ENCODE measurements around the gene GTF3C1.

The GTF3C1 gene

GRCh38 chr16:27529962-27530361 lies 19.8 kb downstream of the GTF3C1 start:
- DNase-seq (ENCODE audit: low read depth in 1 of 2, low spot score in 1 of 2) = no peak
- in situ Hi-C loops (cut with HindIII; ENCODE audit: low pct_unique_long_range_greater_than_20kb, low sequenced_read_pairs) = no loop called here
- no peak for TF ChIP-seq JUND (IDR thresholded peaks at IDR 0.05; ENCODE audit: low read depth)

- no peak for DNase-seq (ENCODE audit: low read depth in 1 of 2, low spot score in 1 of 2)
- no peak for TF ChIP-seq JUND (IDR thresholded peaks at IDR 0.05; ENCODE audit: low read depth)
- in situ Hi-C loops (cut with HindIII; ENCODE audit: low pct_unique_long_range_greater_than_20kb, low sequenced_read_pairs) = no loop called here
These were observed 21.4 kb downstream of the GTF3C1 start for GRCh38 chr16:27528294-27528693.

- in situ Hi-C loops (cut with HindIII; ENCODE audit: low pct_unique_long_range_greater_than_20kb, low sequenced_read_pairs) = no loop called here
- DNase-seq (ENCODE audit: low read depth in 1 of 2, low spot score in 1 of 2) = peak in 1 of 2 experiments; percentile 21
- TF ChIP-seq JUND (IDR thresholded peaks at IDR 0.05; ENCODE audit: low read depth) = no peak
These were observed 23.5 kb downstream of the GTF3C1 start for GRCh38 chr16:27526180-27526579.

DNA sequence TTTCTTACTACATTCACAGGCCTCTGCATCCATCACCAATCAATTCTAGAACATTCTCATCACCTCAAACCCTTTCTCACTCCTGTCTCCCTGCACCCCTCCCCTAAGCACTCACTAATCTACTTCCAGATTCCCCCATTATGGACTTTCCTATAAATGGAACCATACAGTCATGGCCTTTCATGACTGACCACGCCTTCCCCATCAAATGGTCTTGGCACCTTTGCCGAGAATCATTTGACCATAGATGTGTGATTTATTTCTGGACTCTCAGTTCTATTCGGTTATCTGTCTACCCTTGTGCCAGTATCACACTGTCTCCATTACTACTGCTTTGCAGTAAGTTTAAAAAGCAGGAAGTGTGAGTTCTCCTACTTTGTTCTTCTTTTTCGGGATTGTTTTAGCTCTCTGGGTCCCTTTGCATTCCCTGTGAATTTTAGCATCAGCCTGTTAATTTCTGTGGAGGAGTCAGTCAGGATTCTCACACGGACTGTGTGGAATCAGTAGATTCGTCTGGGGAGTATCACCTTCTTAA lies 27.5 kb downstream of the GTF3C1 start:
- in situ Hi-C loops (cut with HindIII; ENCODE audit: low pct_unique_long_range_greater_than_20kb, low sequenced_read_pairs) = no loop called here
- no peak for DNase-seq (ENCODE audit: low read depth in 1 of 2, low spot score in 1 of 2)
- no peak for TF ChIP-seq JUND (IDR thresholded peaks at IDR 0.05; ENCODE audit: low read depth)

DNA sequence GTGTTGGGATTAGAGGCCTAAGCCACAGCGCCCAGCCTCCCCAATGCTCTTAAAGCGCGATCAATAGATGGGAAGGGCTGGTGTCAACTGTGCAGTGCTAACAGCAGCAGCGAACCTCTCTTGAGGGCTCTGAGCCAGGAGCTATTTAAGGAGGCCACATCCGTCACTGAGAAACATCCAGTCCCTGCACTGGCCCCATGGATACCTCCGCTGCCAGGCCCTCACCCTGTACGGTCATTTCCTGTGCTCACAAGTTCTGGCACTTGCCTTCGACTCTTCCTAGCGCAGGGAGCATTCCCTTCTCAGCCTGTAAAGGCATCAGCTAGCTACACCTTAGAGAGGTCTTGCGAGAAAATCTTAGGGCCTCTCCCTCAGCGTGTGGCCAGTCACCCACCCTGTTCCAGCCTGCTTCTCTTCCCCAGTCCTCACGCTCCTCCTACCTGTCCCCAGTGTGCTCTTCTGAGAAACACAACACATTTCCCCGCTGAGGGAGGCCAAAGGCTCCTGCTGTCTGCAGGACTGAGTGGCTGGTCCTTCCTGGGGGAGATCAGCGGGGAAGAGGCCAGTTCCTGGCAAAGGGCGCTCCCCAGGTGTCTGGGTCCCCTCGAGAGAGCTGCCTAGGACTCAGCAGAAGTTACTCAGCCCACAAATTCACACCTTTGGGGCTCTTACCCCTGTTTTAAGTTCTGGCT lies 28.6 kb downstream of the GTF3C1 start:
- in situ Hi-C loops (cut with HindIII; ENCODE audit: low pct_unique_long_range_greater_than_20kb, low sequenced_read_pairs) = no loop called here
- DNase-seq (ENCODE audit: low read depth in 1 of 2, low spot score in 1 of 2) = no peak
- TF ChIP-seq JUND (IDR thresholded peaks at IDR 0.05; ENCODE audit: low read depth) = no peak

- no peak for TF ChIP-seq JUND (IDR thresholded peaks at IDR 0.05; ENCODE audit: low read depth)
- in situ Hi-C loops (cut with HindIII; ENCODE audit: low pct_unique_long_range_greater_than_20kb, low sequenced_read_pairs) = no loop called here
- DNase-seq (ENCODE audit: low read depth in 1 of 2, low spot score in 1 of 2) = no peak
These were observed 31.5 kb downstream of the GTF3C1 start for GRCh38 chr16:27518226-27518625.

DNA sequence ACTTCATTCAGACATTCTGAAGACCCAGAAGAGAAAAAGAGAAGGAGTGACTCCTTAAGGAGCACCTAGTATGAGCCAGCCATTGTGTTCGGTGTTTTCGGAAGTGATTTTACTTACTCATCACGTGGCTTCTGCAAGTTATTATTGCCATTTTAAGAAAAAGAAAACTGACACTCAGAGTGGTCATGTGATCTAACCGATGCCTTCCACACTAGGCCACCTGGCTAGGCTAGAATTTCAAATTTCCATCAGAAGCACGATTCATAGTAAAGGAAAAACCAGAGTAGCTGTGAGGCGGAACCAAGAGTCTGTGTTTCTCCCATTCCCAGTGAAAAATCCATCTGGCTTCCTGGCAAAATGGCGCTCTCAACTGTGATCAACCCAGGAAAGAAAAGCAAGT lies 32.0 kb downstream of the GTF3C1 start:
- DNase-seq (ENCODE audit: low read depth in 1 of 2, low spot score in 1 of 2) = no peak
- in situ Hi-C loops (cut with HindIII; ENCODE audit: low pct_unique_long_range_greater_than_20kb, low sequenced_read_pairs) = no loop called here
- TF ChIP-seq JUND (IDR thresholded peaks at IDR 0.05; ENCODE audit: low read depth) = no peak

- in situ Hi-C loops (cut with HindIII; ENCODE audit: low pct_unique_long_range_greater_than_20kb, low sequenced_read_pairs) = no loop called here
- DNase-seq (ENCODE audit: low read depth in 1 of 2, low spot score in 1 of 2) = no peak
- TF ChIP-seq JUND (IDR thresholded peaks at IDR 0.05; ENCODE audit: low read depth) = no peak
These were observed 33.3 kb downstream of the GTF3C1 start for GRCh38 chr16:27516365-27516764.

DNA sequence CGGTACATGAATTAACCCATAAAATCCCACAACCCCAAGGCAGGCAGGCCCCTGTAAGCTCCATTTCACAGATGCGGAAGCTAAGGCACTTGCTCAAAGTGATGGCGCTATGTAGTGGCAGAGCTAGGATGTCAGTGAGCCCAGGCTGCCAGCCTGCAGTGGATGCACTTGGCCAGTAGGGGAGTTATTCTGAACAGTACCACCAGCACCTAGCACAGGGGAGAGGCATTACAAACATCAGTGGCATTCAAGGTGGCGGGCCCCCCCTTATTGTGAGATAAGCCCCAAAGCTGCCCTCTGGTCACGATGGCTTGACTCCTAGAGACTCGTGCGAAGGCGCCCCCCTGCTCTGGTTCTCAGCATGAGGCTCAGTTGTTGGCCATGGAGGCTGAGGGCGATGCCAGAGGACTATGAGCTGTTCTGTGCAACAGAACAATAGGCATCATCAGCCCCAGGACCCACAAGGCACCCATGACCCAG lies 33.8 kb downstream of the GTF3C1 start:
- TF ChIP-seq JUND (IDR thresholded peaks at IDR 0.05; ENCODE audit: low read depth) = no peak
- DNase-seq (ENCODE audit: low read depth in 1 of 2, low spot score in 1 of 2) = peak; percentile 42 to 59

DNA sequence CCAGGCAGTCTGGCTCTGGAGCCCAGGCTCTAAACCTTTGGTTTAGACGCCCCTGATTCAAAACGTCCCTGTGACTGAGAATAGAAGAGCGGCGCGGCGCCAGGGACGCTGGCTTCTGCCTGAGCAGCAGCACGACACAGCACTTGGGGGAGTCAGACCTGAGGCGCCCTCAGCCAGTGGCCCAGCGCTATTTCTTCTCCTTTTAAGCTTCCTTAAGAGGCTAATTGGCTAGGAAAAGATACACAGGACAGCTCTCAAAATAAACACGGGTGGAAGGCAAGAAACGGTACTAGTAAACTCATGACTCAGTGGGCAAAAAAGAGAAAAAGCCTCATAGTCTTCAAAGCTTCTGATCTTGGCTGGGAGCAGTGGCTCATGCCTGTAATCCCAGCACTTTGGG lies 34.9 kb downstream of the GTF3C1 start:
- TF ChIP-seq JUND (IDR thresholded peaks at IDR 0.05; ENCODE audit: low read depth) = no peak
- no peak for DNase-seq (ENCODE audit: low read depth in 1 of 2, low spot score in 1 of 2)
- in situ Hi-C loops (cut with HindIII; ENCODE audit: low pct_unique_long_range_greater_than_20kb, low sequenced_read_pairs) = no loop called here

More for the DNA sequence above, 33.8 kb downstream of the GTF3C1 start:
- in situ Hi-C loops (cut with HindIII; ENCODE audit: low pct_unique_long_range_greater_than_20kb, low sequenced_read_pairs) = no loop called here

DNA sequence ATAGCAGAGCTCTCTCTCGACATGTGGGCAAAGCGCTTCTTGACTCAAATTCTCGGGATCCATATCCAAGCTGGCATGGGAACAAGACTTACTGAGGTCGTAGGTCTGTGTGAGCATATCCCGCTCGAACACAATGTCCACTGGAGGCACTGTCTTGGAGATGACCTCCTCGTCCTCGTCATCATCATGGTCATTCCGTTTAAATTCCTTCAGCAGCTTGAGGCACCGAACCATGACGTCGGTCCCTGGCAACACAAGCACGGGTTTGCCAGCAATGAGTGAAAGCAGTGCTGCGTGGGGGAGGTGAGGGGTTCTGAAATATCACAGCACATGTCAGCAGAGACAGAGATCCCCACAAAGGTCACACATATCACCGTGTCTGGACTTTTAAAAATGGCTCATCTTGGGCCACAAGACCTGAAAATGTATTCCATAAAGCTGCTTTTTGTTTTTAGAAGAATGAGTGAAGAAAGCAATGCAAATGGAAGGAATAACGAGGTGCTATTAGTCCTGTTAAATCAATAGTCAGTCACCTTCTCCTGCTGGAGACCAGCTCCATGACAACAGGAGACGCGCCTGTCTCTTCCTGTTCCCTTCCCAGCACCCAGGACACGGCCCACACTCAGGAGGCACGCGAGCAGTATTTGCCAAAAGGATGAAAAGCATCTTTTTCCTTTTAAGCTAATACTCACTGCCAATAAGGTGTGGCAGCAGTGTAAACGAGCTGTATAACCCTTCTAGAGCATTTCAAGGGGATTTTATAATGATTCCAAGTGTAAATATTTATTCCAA lies 37.9 kb downstream of the GTF3C1 start:
- in situ Hi-C loops (cut with HindIII; ENCODE audit: low pct_unique_long_range_greater_than_20kb, low sequenced_read_pairs) = no loop called here
- DNase-seq (ENCODE audit: low read depth in 1 of 2, low spot score in 1 of 2) = no peak
- TF ChIP-seq JUND (IDR thresholded peaks at IDR 0.05; ENCODE audit: low read depth) = no peak

GRCh38 chr16:27508476-27508875 lies 41.2 kb downstream of the GTF3C1 start:
- no peak for TF ChIP-seq JUND (IDR thresholded peaks at IDR 0.05; ENCODE audit: low read depth)
- DNase-seq (ENCODE audit: low read depth in 1 of 2, low spot score in 1 of 2) = no peak
- in situ Hi-C loops (cut with HindIII; ENCODE audit: low pct_unique_long_range_greater_than_20kb, low sequenced_read_pairs) = no loop called here

DNA sequence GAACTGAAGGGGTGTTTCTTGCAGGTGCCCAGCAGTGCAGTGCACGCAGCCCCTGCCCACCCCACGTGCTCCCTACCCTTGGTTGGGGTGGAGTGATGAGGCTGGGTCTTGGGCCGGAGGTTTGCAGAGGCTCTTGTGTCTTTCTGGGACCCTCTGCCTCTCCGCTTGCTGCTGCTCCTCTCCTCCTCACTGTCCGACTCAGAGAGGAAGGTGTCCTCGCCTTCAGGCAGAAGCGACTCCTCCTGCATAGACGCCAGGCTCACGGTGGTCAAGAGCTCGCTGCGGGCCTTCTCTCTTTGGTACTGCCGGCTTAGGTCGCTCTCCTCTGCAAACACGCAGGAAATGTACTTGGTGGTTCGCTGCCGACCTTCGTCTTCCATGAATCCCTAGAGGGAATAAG lies 42.9 kb downstream of the GTF3C1 start:
- no peak for TF ChIP-seq JUND (IDR thresholded peaks at IDR 0.05; ENCODE audit: low read depth)
- in situ Hi-C loops (cut with HindIII; ENCODE audit: low pct_unique_long_range_greater_than_20kb, low sequenced_read_pairs) = no loop called here
- DNase-seq (ENCODE audit: low read depth in 1 of 2, low spot score in 1 of 2) = no peak

Data from T47D (cell line).